Activated CD4-positive, alpha-beta T cell treated with anti-CD3 and anti-CD28 coated beads, Interleukin-2, amount 50 U/mL, for 1 hour (primary cell): Measurements from ENCODE around the gene DNAJC21.

Source experiments
- DNase-seq: peaks from one replicate; pipeline ENCODE4 v3.0.0-alpha.2; 2020

DNAJC21 gene

DNA sequence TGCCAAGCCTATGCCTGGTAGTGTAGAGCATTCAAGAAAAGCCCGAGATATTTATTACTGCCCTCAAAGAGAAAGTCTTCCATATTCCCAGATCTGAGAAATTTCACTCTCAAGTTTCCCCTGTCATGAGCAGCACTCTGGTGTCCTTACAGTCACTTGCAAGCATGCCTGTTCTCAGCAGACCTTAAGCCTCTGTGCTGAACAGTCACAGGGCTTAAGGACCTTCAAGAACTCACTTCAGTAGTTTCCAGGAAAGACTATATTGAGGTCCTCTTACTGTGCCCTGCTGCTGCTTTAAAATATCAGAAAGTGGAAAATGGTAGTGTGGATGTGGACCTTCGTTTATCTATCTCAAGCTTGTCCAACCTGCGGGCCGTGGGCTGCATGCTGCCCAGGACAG, 53.5 kb downstream of the DNAJC21 start:
- DNase-seq = no peak

DNA sequence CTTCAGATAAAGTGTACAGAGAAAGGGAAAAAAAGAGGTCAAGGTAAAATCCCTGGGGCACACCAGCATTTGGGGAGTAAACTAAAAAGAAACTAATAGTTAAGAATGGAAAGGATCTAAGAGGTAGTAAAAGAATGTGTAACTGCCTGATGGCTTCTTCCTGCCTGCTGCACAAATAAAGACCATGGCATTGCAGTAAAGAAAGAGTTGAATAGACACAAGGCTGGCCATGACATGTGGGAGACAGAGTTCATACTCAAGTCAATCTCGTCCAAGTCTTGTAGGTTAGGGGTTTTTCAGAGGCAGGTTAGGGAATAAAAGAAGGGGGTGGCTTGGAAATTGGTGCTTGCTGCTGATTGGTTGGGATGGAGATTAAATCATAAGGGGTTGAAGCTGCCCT, 57.6 kb downstream of the DNAJC21 start:
- DNase-seq = no peak

DNA sequence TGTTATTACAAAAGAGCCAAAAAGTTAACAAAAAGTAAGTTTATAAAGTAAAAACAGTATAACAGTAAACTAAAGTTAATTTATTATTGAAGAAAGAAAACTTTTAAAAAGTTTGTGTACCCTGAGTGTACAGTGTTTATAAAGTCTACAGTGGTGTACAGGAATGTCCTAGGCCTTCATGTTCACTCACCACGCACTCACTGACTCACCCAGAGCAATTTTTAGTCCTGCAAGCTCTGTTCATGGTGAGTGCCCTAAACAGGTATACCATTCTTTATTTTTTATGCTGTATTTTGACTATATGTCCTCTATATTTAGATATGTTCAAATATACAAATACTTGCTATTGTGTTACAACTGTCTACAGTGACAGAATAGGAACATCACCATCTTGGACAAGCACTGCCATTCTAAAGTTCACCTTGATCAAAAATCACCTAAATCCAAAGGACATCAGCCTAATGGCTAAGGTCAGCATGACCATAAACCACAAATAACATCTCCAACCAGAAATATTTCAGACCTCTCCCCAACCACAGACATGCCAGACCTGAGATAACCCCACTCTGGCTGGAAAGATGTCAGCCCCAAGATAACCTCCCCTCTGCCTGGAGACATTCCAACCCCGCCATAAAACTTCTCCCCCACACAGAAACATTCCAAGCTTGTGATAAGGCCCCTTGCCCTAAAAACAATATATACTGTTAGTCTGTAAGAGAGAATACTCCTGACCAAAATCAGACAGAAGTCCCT, 62.3 kb downstream of the DNAJC21 start:
- no peak for DNase-seq

DNA sequence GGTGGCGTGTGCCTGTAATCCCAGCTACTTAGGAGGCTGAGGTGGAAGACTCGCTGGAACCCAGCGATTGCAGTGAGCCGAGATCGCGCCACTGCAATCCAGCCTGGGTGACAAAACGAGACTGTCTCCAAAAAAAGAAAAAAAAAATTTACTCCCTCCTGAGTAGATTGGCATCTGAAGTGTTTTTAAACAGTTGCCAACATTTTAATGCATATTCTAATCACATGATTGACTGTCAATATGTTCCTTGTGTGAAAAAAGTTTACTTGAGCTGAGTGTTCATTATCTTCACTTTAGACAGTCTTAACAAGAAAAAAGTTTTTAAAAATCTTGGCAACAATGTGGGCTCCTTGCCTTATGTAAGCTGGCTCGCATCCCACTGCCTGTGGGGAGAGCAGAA, 64.6 kb downstream of the DNAJC21 start:
- DNase-seq = no peak

DNA sequence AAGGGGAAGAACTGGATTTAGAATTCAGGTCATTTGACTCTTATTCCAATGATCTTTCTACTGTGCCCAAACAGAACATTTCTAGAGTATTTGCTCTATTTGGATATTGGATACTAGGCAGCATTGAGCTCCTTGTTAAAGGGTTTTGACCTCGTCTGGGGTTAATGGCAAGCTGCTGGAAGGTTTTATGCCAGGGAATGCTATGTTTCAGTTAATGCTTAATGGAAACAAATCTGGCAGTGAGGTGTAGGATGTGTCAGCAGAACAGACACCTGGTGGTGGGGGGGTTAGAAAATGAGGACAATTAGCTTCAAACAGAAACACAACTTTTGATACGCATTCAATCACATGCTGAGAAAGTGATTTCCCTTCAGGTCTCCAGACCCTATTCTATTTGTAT, 66.9 kb downstream of the DNAJC21 start:
- no peak for DNase-seq

DNA sequence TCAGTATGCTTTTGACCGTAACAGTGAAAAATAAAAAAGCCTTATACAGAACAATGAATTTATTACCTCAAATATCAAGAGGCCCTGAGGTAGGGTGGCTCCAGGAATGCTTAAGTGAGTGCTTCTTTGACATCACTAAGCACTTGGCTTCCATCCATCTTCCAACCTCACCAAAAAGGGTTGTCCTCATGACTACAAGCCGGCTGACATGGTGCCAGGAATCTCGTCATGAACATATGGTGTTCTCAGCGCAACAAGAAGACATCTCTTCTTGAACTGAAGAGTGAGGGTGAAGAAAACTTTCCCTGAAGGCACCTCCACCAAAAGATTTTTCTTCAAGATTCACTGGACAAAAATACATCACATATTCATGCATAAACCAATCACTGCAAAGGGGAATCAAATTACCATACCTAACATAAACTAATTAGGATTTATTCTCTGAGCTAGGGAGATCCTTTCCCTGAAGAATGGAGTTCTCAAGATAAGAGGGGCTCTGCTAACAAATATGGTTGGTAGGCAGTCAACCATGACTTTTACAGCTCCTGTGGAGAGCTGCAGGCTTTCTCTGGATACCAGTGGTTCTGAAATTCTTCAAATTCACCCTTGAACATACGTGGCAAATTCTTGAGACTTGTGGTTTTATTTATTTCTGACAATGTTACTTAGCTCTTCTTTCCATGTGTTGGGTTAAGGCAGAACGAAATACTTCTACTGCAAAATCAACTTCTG, 68.9 kb downstream of the DNAJC21 start:
- DNase-seq = no peak

DNA sequence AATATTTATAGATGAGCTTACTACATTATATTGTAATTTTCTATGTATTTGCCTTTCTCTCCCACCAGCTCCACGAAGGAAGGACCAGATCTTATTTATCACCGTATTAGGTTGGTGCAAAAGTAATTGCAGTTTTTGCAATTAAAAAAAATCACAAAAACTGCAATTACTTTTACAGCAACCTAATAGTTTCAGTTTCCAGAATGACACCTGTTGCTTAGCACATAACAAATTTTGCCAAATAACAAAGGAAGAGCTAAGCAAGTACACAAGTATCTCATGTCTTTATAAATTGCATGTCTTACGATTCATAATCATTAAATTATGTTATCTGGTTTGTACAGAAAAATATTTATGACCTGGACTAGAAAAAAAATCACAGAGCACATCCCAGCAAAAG, 72.5 kb downstream of the DNAJC21 start:
- no peak for DNase-seq

DNA sequence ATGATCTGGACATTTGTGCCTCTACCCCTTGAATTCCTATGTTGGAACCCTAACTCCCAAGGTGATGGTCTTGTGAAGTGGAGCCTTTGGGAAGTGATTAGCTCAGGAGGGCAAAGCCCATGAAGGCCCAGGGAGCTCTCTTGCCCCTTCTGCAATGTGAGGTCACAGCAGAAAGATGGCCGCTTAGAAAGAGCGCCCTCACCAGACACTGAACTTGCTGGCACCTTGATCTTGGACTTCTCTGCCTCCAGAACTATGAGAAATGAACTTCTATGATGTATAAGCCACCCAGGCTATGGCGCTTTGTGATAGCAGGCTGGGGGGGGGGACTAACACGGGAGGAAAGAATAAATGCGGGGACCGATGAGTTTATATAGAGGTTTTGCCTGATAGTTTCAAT, 73.1 kb downstream of the DNAJC21 start:
- no peak for DNase-seq

DNA sequence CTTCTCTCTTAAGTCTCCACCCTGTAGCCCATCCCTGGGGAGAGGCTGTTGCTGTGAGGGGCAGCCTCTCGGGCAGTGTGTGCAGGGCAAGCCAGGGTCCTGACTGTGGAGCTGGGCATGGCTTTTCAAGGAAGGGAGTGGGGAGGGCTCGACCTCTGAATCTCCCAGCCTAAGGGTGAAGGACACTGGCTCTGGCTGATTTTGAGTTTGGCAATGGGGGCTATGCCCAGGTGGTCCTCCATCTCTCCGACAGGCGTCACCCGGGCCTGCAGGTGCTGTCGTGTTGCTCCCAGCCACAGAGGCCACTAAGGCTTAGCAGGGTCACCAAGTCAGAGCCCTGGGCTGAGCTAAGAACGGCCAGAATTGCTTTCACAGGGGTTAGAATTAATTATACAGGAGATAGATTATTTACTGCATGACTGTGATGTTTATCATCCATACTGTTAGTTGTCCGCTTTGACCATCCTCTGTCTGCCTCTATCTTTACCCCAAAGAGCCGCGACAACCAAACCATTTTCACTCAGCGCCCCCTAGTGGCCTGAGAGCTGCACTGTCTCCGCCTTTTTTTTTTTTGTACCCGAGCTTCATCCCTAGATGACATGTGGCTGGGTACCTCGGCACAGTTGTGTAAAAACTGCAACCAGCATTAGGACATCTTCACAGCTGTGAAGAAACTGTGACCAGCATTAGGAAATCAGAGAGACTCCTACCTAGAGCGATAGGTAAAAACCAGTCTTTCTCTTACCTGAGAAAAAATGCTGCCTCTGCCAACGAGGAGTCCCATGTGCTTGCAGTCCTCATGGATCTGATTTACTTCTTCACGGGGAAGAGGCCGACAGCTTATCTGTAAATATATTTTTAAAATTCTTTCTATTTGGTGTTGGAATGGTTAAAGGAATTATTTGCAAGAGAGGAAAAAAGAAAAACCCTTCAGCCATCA, 73.9 kb downstream of the DNAJC21 start:
- DNase-seq = peak; percentile 35

DNA sequence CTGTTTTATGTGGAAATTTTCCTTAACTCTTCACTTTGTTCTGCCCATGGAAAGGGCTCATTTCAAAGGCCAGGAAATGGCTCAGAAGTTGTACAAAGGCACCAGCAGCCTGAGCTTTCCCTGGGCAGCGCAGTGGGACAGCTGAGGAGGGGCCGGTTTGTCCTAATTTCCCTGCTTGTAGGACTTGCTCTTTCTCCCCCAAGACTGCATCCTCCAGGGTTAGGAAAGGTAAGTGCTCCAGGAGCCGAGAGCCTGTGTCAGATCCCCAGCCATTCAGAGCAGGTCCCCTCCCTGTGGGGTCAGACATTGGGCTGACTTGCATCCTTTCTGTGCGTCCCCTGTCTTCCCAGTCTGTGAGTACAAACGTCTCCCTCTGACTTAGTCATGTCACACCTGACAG, 74.8 kb downstream of the DNAJC21 start:
- DNase-seq = no peak

DNA sequence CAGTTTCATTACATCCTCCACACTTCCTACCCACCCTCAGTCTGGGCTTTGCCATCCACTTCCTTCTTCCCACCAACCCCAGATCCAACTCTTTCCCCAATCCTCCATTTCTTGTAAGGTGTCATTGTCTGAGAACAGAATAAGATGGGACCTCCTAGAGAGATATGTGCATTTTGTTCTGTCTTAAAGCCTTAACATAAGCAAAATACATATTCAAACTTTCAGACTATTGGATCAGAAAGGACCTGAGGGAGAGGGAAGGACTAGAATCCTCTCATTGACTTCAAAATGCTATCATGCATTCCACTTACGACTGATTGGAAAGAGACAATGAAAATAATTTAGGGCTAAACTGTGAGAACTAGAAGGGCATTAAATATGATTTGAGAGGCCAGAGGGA, 75.4 kb downstream of the DNAJC21 start:
- no peak for DNase-seq
